Measurements from ENCODE around the gene PHACTR3.
"Not testable (repeated sequence)": the region's sequence is repeated elsewhere in the genome, so short reads cannot be mapped to it uniquely, and the experiment has no call there.

The PHACTR3 gene

GRCh38 chr20:59603781-59604541 is at the start of gene PHACTR3:
PHACTR3 (plus strand) TSS chr20:59604540; CDS start chr20:59605015, 475 bp downstream.
- no peak for DNase-seq (ENCODE audit: extremely low read depth in 1 of 2, low read depth in 1 of 2)

GRCh38 chr20:59557733-59558529 is 46.4 kb upstream of the PHACTR3 start:
- not testable (repeated sequence) for DNase-seq (ENCODE audit: extremely low read depth in 1 of 2, low read depth in 1 of 2)

DNA sequence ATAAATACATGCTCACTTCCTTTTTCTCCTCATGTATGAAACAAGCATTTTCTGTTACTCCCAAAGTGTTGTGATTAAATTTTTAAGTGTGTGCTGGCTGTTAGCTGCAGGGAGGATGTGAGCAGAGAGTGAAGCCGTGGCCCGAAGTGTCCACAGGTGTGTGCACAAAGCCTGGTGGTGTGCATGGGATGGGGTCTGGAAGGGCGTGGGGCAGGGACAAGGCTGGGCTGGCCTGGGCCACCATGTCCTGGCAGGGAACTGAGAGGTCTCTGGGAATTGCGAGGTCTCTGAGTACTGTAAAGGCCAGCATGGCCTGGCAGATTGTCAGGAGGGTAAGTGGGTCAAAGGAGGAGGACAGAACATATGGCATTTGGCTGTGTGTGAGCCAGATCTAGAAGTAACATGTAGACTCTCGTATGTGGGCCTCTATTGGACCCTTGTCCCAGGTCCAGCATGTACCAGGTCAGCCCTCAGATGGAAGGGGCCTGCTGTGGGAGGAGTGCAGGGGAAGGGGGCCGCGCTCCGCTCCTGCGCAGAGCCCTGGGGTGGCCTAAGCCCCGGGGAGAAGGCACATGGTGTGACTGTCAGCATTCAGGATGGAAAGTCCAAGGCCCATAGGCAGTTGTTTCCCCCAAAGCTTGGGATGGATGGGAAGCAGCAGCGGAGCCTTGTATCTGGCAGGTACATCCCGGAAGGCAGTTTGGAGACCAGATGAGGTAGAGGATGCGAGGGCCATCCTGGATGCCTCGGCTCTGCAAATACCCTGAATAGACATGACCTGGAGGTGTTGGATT is 45.1 kb upstream of the PHACTR3 start:
- DNase-seq (ENCODE audit: extremely low read depth in 1 of 2, low read depth in 1 of 2), result no peak

- DNase-seq (ENCODE audit: extremely low read depth in 1 of 2, low read depth in 1 of 2), result no peak
Observed at GRCh38 chr20:59559863-59560262, 44.5 kb upstream of the PHACTR3 start.

- no peak for DNase-seq (ENCODE audit: extremely low read depth in 1 of 2, low read depth in 1 of 2)
Observed at GRCh38 chr20:59560588-59561227, 43.6 kb upstream of the PHACTR3 start.

GRCh38 chr20:59561228-59561605 is 43.1 kb upstream of the PHACTR3 start:
- no peak for DNase-seq (ENCODE audit: extremely low read depth in 1 of 2, low read depth in 1 of 2)

GRCh38 chr20:59561614-59562277 is 42.6 kb upstream of the PHACTR3 start:
- DNase-seq (ENCODE audit: extremely low read depth in 1 of 2, low read depth in 1 of 2), result no peak

DNA sequence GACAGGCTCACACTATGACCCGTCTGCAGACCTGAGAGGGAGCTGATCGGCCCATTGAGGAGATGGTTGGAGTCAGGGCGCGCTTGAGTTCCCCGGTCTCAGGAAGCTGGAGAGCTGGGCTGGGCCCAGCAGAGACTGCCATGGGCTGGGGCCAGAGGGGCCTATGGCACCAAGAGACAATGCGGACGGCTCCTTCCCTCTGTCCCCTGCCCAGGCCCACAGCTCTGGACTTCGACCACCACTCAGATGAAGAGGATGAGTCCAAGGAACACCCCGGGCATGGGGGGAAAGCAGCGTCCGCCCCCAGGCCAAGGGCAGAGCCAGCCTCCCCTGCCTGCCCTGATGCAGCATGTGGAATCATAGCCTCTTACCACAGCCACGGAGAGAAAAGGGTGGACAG is 40.2 kb upstream of the PHACTR3 start:
- no peak for DNase-seq (ENCODE audit: extremely low read depth in 1 of 2, low read depth in 1 of 2)

- DNase-seq (ENCODE audit: extremely low read depth in 1 of 2, low read depth in 1 of 2), result no peak
Observed at GRCh38 chr20:59564943-59565342, 39.4 kb upstream of the PHACTR3 start.

- no peak for DNase-seq (ENCODE audit: extremely low read depth in 1 of 2, low read depth in 1 of 2)
Observed at GRCh38 chr20:59565768-59566461, 38.4 kb upstream of the PHACTR3 start.

DNA sequence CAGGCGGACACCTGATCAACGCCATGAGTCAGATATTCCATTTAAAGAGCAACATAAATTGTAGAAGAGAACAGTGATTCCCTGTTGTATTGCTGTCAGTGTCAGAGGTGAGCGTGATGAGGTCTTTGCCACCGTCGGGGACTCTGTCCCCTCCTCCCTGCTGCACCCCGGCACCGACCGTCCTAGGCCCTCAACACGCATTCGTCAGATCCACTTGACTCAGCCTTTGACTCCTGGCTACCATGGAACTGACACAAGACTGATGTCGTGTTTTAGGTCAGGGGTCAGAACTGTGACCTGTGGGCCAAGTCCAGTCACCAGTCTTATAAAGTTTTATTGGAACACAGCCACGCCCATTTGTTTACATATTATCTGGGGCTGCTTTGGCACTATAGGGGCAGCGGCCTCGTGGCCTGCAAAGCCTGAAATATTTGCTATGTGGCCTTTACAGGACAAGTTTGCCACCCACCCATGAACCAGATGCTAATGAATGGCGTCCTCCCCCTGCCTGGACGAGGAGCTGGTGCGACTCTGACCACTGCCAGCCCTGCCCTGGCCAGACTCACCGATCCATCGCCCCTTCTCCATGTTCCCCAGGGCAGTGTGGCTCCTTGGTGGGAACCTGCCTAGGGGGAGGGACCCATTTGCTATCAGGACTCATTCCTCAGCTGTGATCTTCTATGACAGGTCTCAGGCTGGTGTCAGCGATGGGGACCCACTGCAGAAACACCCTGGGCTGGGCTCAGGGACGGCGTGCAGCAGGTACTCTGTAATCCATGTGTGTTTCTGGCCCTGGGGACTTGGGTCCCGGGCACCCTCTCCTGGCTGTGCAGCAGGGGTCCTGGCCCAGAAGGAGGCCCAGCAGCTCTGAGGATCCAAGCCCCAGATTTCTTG is 37.5 kb upstream of the PHACTR3 start:
- no peak for DNase-seq (ENCODE audit: extremely low read depth in 1 of 2, low read depth in 1 of 2)

DNA sequence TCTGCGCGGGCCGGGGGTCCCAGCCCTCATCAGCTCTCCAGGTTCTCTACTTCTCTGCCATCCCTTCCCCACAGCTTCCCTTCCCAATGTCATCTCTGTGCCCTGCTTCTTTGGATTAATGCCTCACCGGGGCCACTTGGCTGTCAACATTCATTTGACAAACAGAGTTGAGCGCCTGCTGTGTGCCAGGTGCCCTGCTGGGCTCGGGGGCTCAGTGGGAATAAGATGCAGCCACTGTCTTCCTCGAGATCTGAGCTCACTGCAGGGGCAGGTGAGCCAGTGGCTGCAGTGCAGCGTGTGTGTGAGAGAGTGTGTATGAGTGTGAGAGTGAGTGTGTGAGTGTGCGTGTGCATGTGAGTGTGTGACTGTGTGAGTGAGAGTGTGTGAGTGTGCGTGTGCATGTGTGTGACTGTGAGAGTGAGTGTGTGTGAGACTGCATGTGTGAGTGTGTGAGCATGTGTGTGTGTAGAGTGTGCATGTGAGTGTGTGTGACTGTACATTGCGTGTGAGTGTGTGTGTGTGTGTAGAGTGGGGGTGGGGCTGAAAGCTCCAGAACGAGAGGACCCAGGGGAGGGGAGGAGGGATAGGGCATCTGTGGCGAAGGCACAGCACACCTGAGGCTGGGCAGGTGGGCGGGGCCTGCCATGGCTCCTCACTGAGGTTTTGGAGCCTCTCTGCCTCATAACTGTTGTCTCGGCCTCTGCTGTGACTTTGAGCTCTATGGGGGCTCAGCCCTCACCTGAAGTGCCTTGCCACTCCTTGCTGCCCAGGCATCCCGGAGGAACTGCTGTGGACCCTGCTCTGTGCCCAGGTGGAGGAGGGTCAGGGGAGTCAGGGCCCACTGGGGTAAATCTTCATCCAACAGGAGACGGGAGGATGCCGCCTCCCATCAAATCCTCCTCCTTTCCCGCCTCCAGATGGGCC is 36.5 kb upstream of the PHACTR3 start:
- no peak for DNase-seq (ENCODE audit: extremely low read depth in 1 of 2, low read depth in 1 of 2)

DNA sequence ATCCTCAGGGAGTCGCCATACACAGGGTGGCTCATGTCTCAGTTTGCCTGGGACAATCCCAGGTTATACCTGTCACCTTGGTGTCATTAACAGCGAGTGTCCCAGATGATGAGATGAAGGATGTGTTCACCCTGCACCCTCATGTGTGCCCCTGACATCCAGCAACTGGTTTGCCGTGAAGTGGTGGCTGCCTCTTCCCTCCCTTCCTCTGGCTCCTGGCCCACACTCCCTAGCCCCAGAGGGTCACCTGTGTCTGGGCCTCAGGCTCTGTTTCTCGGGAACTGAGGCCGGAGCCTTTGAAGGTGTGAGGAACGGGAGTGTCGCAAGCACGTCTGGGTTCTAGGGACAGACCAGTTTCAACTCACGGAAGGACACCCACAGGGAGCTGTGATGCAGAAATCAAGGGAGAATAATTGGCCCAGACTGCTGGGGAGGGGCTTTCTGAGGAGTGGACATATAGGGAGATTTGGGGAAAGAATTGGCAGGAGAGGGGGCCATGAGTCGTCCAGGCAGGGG is 35.8 kb upstream of the PHACTR3 start:
- no peak for DNase-seq (ENCODE audit: extremely low read depth in 1 of 2, low read depth in 1 of 2)

DNA sequence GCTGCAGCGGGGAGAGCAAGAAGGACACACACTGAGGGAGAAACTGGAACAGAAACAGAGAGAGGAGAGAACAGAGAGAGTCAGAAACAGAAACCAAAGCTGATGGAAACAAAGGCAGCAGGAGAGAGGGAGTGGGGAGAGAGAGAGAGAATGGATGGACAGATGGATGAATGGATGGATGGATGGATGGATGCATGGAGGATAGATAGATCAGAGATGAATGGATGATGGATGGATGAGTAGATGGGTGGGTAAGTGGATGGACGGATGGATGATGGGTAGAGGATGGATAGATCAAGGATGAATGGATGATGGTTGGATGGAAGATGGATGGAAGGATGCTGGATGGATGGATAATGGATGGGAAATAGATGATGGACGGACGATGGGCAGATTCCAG is 35.0 kb upstream of the PHACTR3 start:
- no peak for DNase-seq (ENCODE audit: extremely low read depth in 1 of 2, low read depth in 1 of 2)

DNA sequence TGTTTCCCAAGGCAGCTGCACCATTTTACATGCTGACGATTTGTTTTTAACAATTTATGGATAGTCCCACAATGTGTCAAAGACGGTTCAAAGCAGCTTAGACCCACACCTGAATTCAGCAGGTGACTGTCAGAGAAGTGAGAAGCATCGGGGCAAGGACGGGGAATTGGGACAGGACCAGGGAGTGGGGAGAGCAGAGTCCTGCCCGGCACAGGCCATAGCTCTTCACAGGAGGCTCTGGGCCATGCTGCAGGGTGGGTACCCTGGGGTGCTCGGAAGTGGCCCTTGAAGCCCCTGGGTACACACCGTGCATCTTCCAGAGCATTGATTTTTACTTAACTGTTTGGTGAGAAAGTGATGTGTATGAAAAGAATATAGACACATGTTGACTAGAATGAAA is 33.2 kb upstream of the PHACTR3 start:
- DNase-seq (ENCODE audit: extremely low read depth in 1 of 2, low read depth in 1 of 2), result no peak

GRCh38 chr20:59571551-59572314 is 32.6 kb upstream of the PHACTR3 start:
- DNase-seq (ENCODE audit: extremely low read depth in 1 of 2, low read depth in 1 of 2), result peak; percentile 10 to 40

DNA sequence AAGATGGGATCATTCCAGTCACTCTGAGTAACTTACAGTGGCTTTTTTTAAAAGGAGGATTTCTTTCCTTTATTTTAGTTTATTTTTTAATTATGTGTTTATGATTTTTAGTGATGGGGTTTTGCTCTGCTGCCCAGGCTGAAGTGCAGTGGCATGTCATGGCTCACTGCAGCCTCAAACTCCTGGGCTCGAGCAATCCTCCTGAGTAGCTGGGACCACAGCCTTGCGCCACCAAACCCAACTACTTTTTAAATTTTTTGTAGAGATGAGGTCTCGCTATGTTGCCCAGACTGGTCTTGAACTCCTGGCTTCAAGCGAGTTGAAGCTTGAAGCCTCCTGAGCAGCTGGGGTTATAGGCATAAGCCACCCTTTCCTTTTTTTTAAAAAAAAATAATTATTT is 31.8 kb upstream of the PHACTR3 start:
- no peak for DNase-seq (ENCODE audit: extremely low read depth in 1 of 2, low read depth in 1 of 2)
